ENCODE measurements around the gene SLC43A2.
A peak's percentile ranks its signal among the peaks of the same experiment; 100 is the strongest.

The SLC43A2 gene

DNA sequence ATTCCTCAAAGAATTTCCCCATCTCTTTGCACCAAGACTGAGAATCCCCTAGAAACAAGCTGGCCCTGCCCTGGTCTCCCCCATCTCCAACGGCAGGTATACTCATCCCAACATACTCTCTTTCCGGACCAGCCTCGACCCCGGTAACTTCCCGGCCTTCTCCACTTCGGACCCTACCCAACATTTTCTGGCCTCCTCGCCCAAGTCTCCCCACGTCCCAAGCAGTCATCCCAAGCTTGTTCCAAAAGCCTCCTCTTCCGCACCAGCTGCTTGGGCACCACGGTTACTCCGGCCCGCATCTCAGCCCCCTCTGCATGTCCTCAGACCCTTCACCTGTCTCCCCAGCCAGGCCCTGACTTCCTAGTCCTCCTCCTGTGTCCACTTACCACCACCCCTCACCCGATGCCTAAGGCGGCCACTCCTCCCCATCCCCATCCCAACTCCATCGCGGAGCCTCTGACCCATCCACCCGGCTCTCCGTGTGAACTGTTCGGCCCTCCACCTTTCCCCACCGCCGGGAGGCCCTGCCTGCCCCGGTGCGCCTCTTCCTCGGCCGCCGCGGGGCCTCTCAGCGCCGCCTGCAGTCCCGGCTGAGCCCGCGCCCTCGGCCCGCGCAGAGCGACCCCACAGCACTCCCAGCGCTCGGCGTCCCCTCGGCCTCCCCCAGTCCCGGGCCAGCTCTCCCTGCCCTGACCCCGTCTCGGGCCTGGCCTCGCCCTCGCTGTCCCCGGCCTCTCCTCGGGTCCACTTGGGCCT, 67.0 kb downstream of the SLC43A2 start:
- Histone ChIP-seq H3K27me3 (ENCODE audit: control insufficient read depth in 1 of 2, insufficient read depth in 1 of 2, low read length in 2 of 2) (no peaks in the 10 kb centered on the region), H3K27ac (ENCODE audit: low read length, poor library complexity, severe bottlenecking) (no peak overlapping the region), H2AK5ac (ENCODE audit: low read length, severe bottlenecking) (no peak overlapping the region), H4K8ac (ENCODE audit: low read length) (peak overlapping the region; percentile 45), H3K9me3 (ENCODE audit: control insufficient read depth, low read length) (no peaks in the 10 kb centered on the region), H2BK120ac (ENCODE audit: low read depth, low read length) (peak overlapping the region; percentile 20), H3K23ac (ENCODE audit: low read length in 2 of 2) (peak overlapping the region; percentile 1 to 16), H3K9ac (ENCODE audit: low read length) (peak overlapping the region; percentile 94), H2BK12ac (ENCODE audit: low read length in 2 of 2) (peak overlapping the region in 1 of 2 experiments; percentile 61), H2AFZ (ENCODE audit: low read depth, low read length) (no peak overlapping the region), H2BK15ac (ENCODE audit: low read depth, poor library complexity, severe bottlenecking) (peak overlapping the region; percentile 9), H3K4ac (ENCODE audit: low read depth in 1 of 2, low read length in 2 of 2) (peak overlapping the region; percentile 76 to 82), H3K79me1 (replicated peaks; ENCODE audit: low read length, poor library complexity, severe bottlenecking) (peaks cover 21% of the 10 kb centered on the region), H3K4me2 (ENCODE audit: low read length, poor library complexity, severe bottlenecking) (peak overlapping the region; percentile 78), H3K4me1 (ENCODE audit: control insufficient read depth, insufficient read depth, low read depth, low read length) (peaks cover 30% of the 10 kb centered on the region), H4K91ac (ENCODE audit: low read length) (no peak overlapping the region), H2BK5ac (ENCODE audit: low read depth, low read length, poor library complexity, severe bottlenecking) (no peak overlapping the region), H3K4me3 (ENCODE audit: insufficient read depth in 1 of 2, low read depth in 1 of 2, low read length in 2 of 2) (peak overlapping the region; percentile 88 to 91), H3K14ac (ENCODE audit: low read length in 2 of 2) (peak overlapping the region; percentile 48 to 91), H3K18ac (ENCODE audit: low read depth in 1 of 2, low read length in 2 of 2) (peak overlapping the region; percentile 81 to 86), H3K36me3 (ENCODE audit: control insufficient read depth in 1 of 2, insufficient read depth in 2 of 2, low read depth in 1 of 2, low read length in 2 of 2) (peaks cover under 1 to 13% of the 10 kb centered on the region in 2 experiments)
- 10% methylated on average over 47 of the region's 47 CpGs for WGBS
- DNase-seq, result peak; percentile 44

DNA sequence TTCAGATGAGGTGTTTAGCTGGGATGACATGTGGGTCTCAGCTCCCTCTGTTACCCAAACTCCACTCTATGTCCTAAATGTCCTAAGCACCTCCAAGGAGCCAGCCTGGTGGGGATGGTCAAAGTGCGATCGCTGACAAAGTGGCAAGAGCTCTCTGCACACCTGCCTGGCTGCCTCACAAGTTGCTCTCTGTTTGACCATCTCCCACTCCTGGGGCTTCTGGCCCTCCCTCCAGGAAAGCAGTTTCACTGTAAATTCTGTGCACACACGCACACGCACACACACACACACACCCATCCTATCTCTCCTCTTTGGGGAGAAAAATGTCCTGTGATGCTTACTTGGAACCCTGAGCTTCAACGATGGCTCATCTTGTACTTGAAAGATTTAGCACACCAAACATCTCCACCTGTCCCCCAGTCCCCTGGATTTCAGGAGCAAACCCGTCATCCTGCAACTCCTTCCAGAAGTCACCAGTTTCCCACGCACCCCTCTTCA, 67.7 kb downstream of the SLC43A2 start:
- 79% methylated on average over 7 of the region's 7 CpGs for WGBS
- H3K23ac ChIP-seq (ENCODE audit: low read length in 2 of 2), result peak overlapping the region in 1 of 2 experiments; percentile 46
- no peak overlapping the region for H3K18ac ChIP-seq (ENCODE audit: low read depth in 1 of 2, low read length in 2 of 2)
- H3K9ac ChIP-seq (ENCODE audit: low read length), result peak overlapping the region; percentile 94
- DNase-seq, result peak; percentile 26
- no peaks in the 10 kb centered on the region for H3K27me3 ChIP-seq (ENCODE audit: control insufficient read depth in 1 of 2, insufficient read depth in 1 of 2, low read length in 2 of 2)
- H3K4me1 ChIP-seq (ENCODE audit: control insufficient read depth, insufficient read depth, low read depth, low read length), result peaks cover 30% of the 10 kb centered on the region
- H4K8ac ChIP-seq (ENCODE audit: low read length), result no peak overlapping the region
- H2BK120ac ChIP-seq (ENCODE audit: low read depth, low read length), result no peak overlapping the region
- H3K9me3 ChIP-seq (ENCODE audit: control insufficient read depth, low read length), result no peaks in the 10 kb centered on the region
- H2AFZ ChIP-seq (ENCODE audit: low read depth, low read length), result no peak overlapping the region
- H3K4ac ChIP-seq (ENCODE audit: low read depth in 1 of 2, low read length in 2 of 2), result no peak overlapping the region
- no peak overlapping the region for H3K14ac ChIP-seq (ENCODE audit: low read length in 2 of 2)
- peak overlapping the region in 1 of 2 experiments; percentile 88 for H3K4me3 ChIP-seq (ENCODE audit: insufficient read depth in 1 of 2, low read depth in 1 of 2, low read length in 2 of 2)
- H3K4me2 ChIP-seq (ENCODE audit: low read length, poor library complexity, severe bottlenecking), result peak overlapping the region; percentile 78
- peaks cover 7 to 19% of the 10 kb centered on the region in 2 experiments for H3K36me3 ChIP-seq (ENCODE audit: control insufficient read depth in 1 of 2, insufficient read depth in 2 of 2, low read depth in 1 of 2, low read length in 2 of 2)
- no peak overlapping the region for H2BK5ac ChIP-seq (ENCODE audit: low read depth, low read length, poor library complexity, severe bottlenecking)
- no peak overlapping the region for H4K91ac ChIP-seq (ENCODE audit: low read length)
- H3K27ac ChIP-seq (ENCODE audit: low read length, poor library complexity, severe bottlenecking), result no peak overlapping the region
- H2AK5ac ChIP-seq (ENCODE audit: low read length, severe bottlenecking), result no peak overlapping the region
- H2BK15ac ChIP-seq (ENCODE audit: low read depth, poor library complexity, severe bottlenecking), result no peak overlapping the region
- H3K79me1 ChIP-seq (replicated peaks; ENCODE audit: low read length, poor library complexity, severe bottlenecking), result peaks cover 28% of the 10 kb centered on the region
- no peak overlapping the region for H2BK12ac ChIP-seq (ENCODE audit: low read length in 2 of 2)

DNA sequence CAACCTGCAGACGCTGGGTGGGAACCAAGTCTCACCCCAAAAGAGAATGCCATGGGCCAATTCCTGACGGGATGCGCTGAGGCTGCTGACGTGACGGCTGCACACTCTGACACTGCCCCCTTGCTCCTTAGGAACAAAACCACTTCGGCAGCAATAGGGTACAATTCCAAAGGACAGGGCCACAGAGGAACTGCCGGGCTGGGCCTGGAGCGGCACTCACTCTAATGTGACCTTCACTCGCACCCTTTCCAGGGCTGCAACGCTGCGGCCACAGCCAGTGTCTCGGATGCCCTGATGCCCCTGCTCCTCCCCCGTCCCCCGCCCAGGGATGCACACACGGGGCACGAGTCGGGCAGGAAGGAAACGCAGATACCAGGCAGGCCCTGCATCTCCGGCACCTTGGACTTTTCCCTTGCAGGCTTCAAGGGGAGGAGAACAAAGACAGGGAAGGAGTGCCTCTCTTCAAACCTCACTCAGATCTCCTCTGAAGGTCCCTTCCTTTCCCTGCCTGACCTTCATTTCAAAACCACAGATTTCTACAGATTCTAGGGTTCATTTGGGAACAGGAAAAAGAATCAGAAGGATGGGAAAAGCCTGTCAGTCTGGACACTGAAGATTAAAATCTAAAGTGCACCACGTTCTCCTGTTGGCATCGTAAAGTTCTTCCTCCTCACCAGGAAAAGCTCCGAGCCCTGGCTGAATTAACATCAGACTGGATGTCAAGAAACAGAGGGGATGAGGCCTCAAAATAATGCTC, 68.4 kb downstream of the SLC43A2 start:
- Histone ChIP-seq H2BK12ac (ENCODE audit: low read length in 2 of 2) (no peak overlapping the region), H3K4ac (ENCODE audit: low read depth in 1 of 2, low read length in 2 of 2) (no peak overlapping the region), H2BK120ac (ENCODE audit: low read depth, low read length) (no peak overlapping the region), H3K23ac (ENCODE audit: low read length in 2 of 2) (peak overlapping the region in 1 of 2 experiments; percentile 23), H3K27ac (ENCODE audit: low read length, poor library complexity, severe bottlenecking) (no peak overlapping the region), H3K14ac (ENCODE audit: low read length in 2 of 2) (no peak overlapping the region), H3K9ac (ENCODE audit: low read length) (peak overlapping the region; percentile 94), H3K4me2 (ENCODE audit: low read length, poor library complexity, severe bottlenecking) (no peak overlapping the region), H3K36me3 (ENCODE audit: control insufficient read depth in 1 of 2, insufficient read depth in 2 of 2, low read depth in 1 of 2, low read length in 2 of 2) (peaks cover 13 to 24% of the 10 kb centered on the region in 2 experiments), H4K8ac (ENCODE audit: low read length) (peak overlapping the region; percentile 64), H3K4me3 (ENCODE audit: insufficient read depth in 1 of 2, low read depth in 1 of 2, low read length in 2 of 2) (peak overlapping the region in 1 of 2 experiments; percentile 88), H3K79me1 (replicated peaks; ENCODE audit: low read length, poor library complexity, severe bottlenecking) (peaks cover 33% of the 10 kb centered on the region), H3K18ac (ENCODE audit: low read depth in 1 of 2, low read length in 2 of 2) (no peak overlapping the region), H2AK5ac (ENCODE audit: low read length, severe bottlenecking) (no peak overlapping the region), H3K27me3 (ENCODE audit: control insufficient read depth in 1 of 2, insufficient read depth in 1 of 2, low read length in 2 of 2) (no peaks in the 10 kb centered on the region), H3K9me3 (ENCODE audit: control insufficient read depth, low read length) (no peaks in the 10 kb centered on the region), H2AFZ (ENCODE audit: low read depth, low read length) (no peak overlapping the region), H3K4me1 (ENCODE audit: control insufficient read depth, insufficient read depth, low read depth, low read length) (peaks cover 32% of the 10 kb centered on the region), H2BK5ac (ENCODE audit: low read depth, low read length, poor library complexity, severe bottlenecking) (no peak overlapping the region), H2BK15ac (ENCODE audit: low read depth, poor library complexity, severe bottlenecking) (peak overlapping the region; percentile 31), H4K91ac (ENCODE audit: low read length) (peak overlapping the region; percentile 57)
- no peak for DNase-seq
- WGBS, result 78% methylated on average over 21 of the region's 22 CpGs
